Activated naive CD4-positive, alpha-beta T cell treated with anti-CD3 and anti-CD28 coated beads, Interleukin-2, amount 50 U/mL, for 72 hours (primary cell): Measurements from ENCODE around the gene DIPK1A. TPM values are rescaled to one million over a fixed set of nuclear protein-coding genes. Genes with fewer than 3 reads are reported as not detected.

ENCODE experiments used
- ATAC-seq, 2 donors: fragments of 150-1000 bp; cut with Tn5 transposase; 2 replicates each; pipeline ENCODE4 v1.10.0; 2021; ENCODE audit warnings: mild to moderate bottlenecking in 2 of 2, moderate library complexity in 2 of 2
- DNase-seq, 2 donors: peaks; one replicate each; pipeline ENCODE4 v3.0.0; 2021 to 2022; ENCODE audit warnings: low spot score in 2 of 2
- H3K27ac Mint-ChIP-seq, 2 donors: one replicate each; pipeline ENCODE4 v1.8.0; 2022; ENCODE audit warnings: mild to moderate bottlenecking in 2 of 2, mixed read lengths in 2 of 2
- H3K36me3 Mint-ChIP-seq, 2 donors: one replicate each; pipeline ENCODE4 v1.8.0; 2022; ENCODE audit warnings: mixed read lengths in 2 of 2
- H3K9me3 Mint-ChIP-seq, 2 donors: one replicate each; pipeline ENCODE4 v1.8.0; 2022; ENCODE audit warnings: mixed read lengths in 2 of 2
- total RNA-seq, 2 donors: library from RNA; stranded (reverse); gene quantifications; one replicate each; pipeline ENCODE4 v1.2.3, GENCODE V29; 2022

The DIPK1A gene
- total RNA-seq, 2 donors from 2014 or later, result 5.8 to 8.0 TPM

- ATAC-seq (no peak), DNase-seq (no peak)
- H3K36me3 Mint-ChIP-seq, result peaks cover 0 to 10% of the 10 kb centered on the region in 2 donors
- H3K27ac Mint-ChIP-seq, result no peak overlapping the region
- no peaks in the 10 kb centered on the region for H3K9me3 Mint-ChIP-seq
Measured at GRCh38 chr1:92850019-92850418, 111.2 kb downstream of the DIPK1A start.

GRCh38 chr1:92848201-92848600, 113.1 kb downstream of the DIPK1A start:
- peak in 1 of 2 donors; percentile 10 for ATAC-seq

DNA sequence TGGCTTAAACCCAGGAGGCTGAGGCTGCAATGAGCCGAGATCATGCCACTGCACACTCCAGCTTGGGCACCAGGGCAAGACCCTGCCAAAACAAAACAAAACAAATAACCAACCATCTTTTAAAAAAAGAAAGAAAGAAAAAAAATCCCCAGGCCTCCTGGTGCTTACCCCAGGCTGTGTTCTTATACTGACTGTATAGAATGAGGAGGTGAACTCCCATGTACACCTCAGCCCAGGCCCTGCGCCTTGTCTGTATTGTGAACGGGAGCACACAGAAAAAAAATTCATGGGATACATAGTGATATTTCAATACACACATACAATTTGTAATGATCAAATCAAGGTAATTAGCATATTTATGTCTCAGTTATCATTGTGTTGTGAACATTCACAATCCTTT, 115.4 kb downstream of the DIPK1A start:
- no peaks in the 10 kb centered on the region for H3K9me3 Mint-ChIP-seq
- DNase-seq, result no peak
- ATAC-seq, result peak in 1 of 2 donors; percentile 43
- no peak overlapping the region for H3K27ac Mint-ChIP-seq
- H3K36me3 Mint-ChIP-seq, result peaks cover 0 to 25% of the 10 kb centered on the region in 2 donors

More at GRCh38 chr1:92848201-92848600, 113.1 kb downstream of the DIPK1A start:
- Mint-ChIP-seq H3K36me3 (peaks cover 0 to 9% of the 10 kb centered on the region in 2 donors), H3K9me3 (no peaks in the 10 kb centered on the region), H3K27ac (peak overlapping the region in 1 of 2 donors; percentile 10)
- no peak for DNase-seq

DNA sequence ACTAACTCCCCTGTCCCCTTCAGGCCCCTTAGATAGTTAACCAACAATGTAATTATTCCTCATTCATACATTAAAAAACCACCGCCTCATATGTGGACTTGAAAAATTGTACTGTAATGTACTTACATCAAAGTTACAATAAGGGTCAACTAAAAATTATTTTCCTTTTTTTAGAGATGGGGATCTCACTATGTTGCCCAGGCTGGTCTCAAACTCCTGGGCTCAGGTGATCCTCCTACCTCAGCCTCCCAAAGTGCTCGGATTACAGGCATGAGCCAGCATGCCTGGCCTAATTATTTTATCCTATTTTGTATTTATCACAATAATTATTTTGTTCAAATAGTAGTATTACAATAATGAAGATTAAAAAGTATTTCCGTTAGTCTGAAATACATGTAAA, 116.8 kb downstream of the DIPK1A start:
- DNase-seq, result no peak
- Mint-ChIP-seq H3K27ac (peak overlapping the region in 1 of 2 donors; percentile 73), H3K36me3 (peaks cover 5 to 39% of the 10 kb centered on the region in 2 donors), H3K9me3 (no peaks in the 10 kb centered on the region)
- no peak for ATAC-seq

GRCh38 chr1:92843429-92844352, 117.6 kb downstream of the DIPK1A start:
- ATAC-seq, result no peak
- Mint-ChIP-seq H3K27ac (peak overlapping the region in 1 of 2 donors; percentile 36), H3K36me3 (peaks cover 7 to 46% of the 10 kb centered on the region in 2 donors), H3K9me3 (no peaks in the 10 kb centered on the region)
- DNase-seq, result no peak

GRCh38 chr1:92843046-92843423, 118.2 kb downstream of the DIPK1A start:
- Mint-ChIP-seq H3K36me3 (peaks cover 12 to 53% of the 10 kb centered on the region in 2 donors), H3K9me3 (no peaks in the 10 kb centered on the region), H3K27ac (peak overlapping the region in 1 of 2 donors; percentile 52)
- DNase-seq (no peak), ATAC-seq (no peak)

DNA sequence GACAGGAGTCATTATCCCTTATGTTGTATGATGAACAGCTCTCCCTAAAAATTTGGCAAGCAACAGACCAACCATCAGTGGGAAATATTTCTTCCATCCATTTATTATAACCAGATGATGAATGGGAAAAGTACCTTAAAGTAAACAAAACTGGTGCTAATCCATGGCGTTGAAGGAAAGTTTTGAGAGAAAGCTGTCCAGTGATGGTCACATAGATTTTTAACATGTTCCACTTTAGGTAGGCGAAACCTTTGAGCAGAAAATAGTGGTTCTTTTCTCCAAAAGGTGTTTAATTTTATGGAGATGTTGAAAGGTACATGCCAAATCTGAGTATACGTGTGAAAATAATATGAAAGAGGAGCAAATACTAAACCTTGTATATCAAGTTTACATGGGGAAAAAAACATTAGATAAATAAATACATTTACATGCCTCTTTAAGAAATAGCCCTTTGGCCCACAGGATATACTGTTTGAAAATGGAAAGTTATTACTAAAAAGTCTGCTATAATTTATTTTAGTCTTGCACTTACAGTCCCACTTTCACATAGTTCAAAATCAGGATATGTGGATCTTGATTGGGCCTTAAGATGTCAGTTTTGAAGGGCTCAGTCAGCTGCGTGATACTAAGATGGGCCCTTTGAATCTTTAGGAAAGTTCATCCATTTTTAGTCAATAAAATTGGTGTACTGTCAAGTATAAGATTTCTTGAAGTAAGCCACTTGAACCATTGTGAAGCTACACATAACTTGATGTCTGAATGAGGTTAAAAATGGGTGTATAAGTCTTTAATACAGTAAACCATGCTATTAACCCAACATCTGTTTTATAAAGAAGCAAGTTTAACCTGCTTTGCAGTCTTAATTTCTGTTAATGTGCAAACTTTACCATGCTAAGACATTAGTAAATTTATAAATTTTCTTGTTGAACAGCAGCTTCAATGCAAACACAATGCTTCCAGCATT, 118.9 kb downstream of the DIPK1A start:
- ATAC-seq (no peak), DNase-seq (no peak)
- H3K9me3 Mint-ChIP-seq, result no peaks in the 10 kb centered on the region
- H3K36me3 Mint-ChIP-seq, result peaks cover 12 to 59% of the 10 kb centered on the region in 2 donors
- H3K27ac Mint-ChIP-seq, result no peak overlapping the region

GRCh38 chr1:92840600-92840999, 120.7 kb downstream of the DIPK1A start:
- ATAC-seq (no peak), DNase-seq (no peak)
- H3K27ac Mint-ChIP-seq, result peak overlapping the region; percentile 62 to 85
- H3K36me3 Mint-ChIP-seq, result peaks cover 18 to 74% of the 10 kb centered on the region in 2 donors
- H3K9me3 Mint-ChIP-seq, result no peaks in the 10 kb centered on the region

- Mint-ChIP-seq H3K36me3 (peaks cover 30 to 86% of the 10 kb centered on the region in 2 donors), H3K9me3 (no peaks in the 10 kb centered on the region), H3K27ac (peak overlapping the region; percentile 62 to 81)
- ATAC-seq (no peak), DNase-seq (no peak)
Measured at GRCh38 chr1:92839442-92839841, 121.8 kb downstream of the DIPK1A start.

- ATAC-seq (peak in 1 of 2 donors; percentile 19), DNase-seq (no peak)
- Mint-ChIP-seq H3K36me3 (peaks cover 39 to 89% of the 10 kb centered on the region in 2 donors), H3K9me3 (no peaks in the 10 kb centered on the region), H3K27ac (peak overlapping the region; percentile 62 to 91)
Measured at GRCh38 chr1:92838519-92838918, 122.7 kb downstream of the DIPK1A start.

DNA sequence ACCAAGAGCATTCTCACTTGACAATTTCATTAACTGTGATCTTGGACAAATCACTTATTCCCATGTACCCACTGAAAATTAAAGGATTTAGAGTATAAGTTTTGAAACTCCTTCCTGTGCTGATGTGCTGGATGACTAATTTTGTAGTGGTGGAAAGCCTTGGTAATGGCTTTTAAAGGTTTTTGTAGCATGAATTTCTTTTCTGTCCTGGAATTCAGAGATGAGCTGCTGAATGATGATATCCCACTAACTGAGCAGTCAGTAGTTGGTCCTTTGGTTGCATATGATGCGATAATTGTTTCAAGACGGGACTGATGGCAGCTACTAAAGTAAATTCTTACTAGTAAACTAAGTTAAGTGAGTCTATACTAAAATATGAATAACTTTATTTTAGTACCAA, 124.2 kb downstream of the DIPK1A start:
- H3K27ac Mint-ChIP-seq, result peak overlapping the region in 1 of 2 donors; percentile 81
- peaks cover 54 to 93% of the 10 kb centered on the region in 2 donors for H3K36me3 Mint-ChIP-seq
- DNase-seq (no peak), ATAC-seq (no peak)
- H3K9me3 Mint-ChIP-seq, result no peaks in the 10 kb centered on the region

- Mint-ChIP-seq H3K27ac (peak overlapping the region; percentile 98 to 100), H3K36me3 (peaks cover 52 to 76% of the 10 kb centered on the region in 2 donors), H3K9me3 (no peaks in the 10 kb centered on the region)
- no peak for DNase-seq
- no peak for ATAC-seq
Measured at GRCh38 chr1:92834617-92835016, 126.6 kb downstream of the DIPK1A start.

DNA sequence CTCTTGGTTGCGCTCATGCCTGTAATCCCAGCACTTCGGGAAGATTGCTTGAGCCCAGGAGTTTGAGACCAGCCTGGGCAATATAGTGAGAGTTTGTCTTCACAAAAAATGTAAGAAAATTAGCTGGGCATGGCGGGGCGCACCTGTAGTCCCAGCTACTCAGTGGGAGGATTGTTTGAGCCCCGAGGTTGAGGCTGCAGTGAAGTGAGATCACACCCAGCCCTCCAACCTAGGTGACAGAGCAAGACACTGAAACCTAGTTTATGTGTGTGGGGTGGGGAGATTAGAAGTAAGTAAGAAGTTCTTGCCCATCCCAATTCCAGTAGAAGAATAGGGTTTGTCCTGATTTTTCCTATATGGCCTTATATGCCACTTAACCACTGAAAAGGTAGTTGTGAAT, 127.4 kb downstream of the DIPK1A start:
- Mint-ChIP-seq H3K27ac (peak overlapping the region; percentile 98 to 100), H3K9me3 (no peaks in the 10 kb centered on the region), H3K36me3 (peaks cover 51 to 68% of the 10 kb centered on the region in 2 donors)
- no peak for ATAC-seq
- DNase-seq, result no peak

DNA sequence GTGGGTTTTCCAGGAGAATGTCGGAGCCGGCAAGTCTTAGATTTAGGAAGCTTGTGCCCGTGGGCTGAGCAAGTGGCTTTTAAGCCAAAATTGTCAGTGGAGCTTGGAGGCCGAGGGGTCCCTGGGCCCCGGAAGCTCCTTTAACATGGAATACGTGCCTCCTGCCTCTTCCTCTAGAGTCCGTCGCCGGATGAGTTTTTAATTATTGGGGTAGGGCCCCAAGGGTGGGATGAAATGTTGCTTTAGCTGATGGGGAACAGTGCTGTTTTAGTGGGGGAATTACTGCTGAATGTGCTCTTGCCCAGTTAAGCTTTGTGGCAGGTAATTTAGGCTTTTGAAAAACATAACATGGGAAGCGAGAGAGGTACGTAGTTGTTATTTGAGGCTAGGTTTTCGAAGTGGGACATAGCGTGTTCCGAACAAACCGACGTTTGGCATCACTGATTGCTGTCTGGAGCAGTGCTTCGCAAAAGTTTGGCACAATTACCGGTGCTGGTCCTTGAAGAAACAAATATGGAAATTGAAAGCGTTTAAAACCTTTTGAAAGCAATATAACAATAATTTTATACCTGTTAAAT, 128.6 kb downstream of the DIPK1A start:
- no peaks in the 10 kb centered on the region for H3K9me3 Mint-ChIP-seq
- DNase-seq, result no peak
- peak in 1 of 2 donors; percentile 1 for ATAC-seq
- H3K27ac Mint-ChIP-seq, result peak overlapping the region; percentile 98 to 100
- peaks cover 45 to 56% of the 10 kb centered on the region in 2 donors for H3K36me3 Mint-ChIP-seq

DNA sequence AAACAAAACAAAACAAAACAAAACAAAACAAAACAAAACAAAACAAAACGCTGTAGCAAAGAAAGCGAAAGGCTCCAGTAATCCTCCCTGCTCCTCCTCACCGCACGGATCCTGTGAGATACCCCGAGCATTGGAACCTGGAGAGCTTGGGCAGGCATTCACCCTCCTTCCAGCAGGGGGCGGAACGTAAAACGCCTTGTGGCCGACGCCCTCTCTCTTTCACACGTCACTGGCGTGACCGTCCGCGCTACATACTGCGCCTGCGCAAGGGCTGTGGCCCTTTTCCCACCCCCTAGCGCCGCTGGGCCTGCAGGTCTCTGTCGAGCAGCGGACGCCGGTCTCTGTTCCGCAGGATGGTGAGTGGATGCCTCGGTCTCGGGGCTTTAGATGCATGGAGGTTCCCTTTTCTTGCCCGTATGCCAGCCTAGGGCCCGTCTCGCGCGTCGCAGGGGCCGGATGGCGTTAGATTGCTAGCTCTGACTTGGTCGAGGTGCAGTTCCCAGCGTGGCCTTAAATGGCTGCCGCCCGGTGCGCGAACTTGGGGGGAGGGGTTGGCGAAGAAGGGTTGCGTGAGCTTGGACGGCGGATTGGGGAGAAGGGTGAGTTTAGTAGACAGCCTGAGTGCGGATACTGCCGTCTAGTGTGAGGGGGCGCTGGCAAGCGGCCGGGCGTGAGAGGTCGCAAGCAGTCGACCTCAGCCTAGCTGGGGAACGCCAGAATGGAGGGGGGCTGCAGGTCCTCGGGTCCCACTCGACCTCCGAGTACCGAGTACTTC, 129.3 kb downstream of the DIPK1A start, which contains the start of gene RPL5:
TSS of gene RPL5 (plus strand) at position 279 of the 775 bp plus-strand sequence. CDS start at position 354, 75 bp downstream.
- peaks cover 45 to 49% of the 10 kb centered on the region in 2 donors for H3K36me3 Mint-ChIP-seq
- DNase-seq (peak; percentile 97 to 99), ATAC-seq (peak; percentile 90 to 92)
- H3K9me3 Mint-ChIP-seq, result no peaks in the 10 kb centered on the region
- peak within 1 kb of the TSS; percentile 98 to 100 for H3K27ac Mint-ChIP-seq
